ENCODE data around the gene POR.
A peak's percentile ranks its signal among the peaks of the same experiment; 100 is the strongest.

Gene POR

DNA sequence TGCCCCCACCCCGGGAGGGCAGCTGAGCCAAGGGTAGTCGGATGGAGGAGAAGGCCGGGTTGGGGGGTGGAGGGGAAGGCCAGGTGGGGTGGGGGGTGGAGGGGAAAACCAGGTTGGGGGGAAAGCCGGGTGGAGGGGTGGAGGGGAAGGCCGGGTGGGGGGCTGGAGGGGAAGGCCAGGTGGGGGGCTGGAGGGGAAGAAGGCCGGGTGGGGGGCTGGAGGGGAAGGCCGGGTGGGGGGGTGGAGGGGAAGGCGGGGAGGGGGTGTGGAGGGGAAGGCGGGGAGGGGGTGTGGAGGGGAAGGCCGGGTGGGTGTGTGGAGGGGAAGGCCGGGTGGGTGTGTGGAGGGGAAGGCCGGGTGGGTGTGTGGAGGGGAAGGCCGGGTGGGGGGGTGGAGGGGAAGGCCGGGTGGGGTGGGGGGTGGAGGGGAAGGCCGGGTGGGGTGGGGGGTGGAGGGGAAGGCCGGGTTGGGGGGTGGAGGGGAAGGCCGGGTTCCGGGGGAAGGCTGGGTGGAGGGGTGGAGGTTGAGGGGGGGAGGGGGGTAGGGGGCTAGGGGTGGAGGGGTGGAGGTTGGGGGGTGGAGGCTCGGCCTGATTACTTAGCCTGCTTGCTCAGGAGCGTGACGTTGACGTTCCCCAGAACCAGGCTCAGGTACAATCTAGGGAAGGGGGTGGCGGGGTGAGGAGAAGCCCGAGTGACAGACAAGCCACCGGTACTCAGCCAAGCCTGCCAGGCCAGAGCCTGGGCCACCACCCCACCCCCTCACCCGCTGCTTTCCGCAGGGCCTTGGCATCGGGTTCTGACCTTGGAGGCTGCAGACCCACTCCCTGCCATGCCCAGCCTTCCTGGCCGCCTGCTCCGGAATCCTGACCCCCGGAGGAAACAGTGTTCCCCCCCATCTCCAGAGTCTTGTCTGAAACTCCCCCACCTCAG is 73.9 kb downstream of the POR start:
- H3K4me1 ChIP-seq (ENCODE audit: insufficient read depth, low read length): peaks cover 14% of the 10 kb centered on the region; the same call in 1 of the 2 replicates
- no peaks in the 10 kb centered on the region; the same call in 1 of the 2 replicates for H3K36me3 ChIP-seq (ENCODE audit: insufficient read depth, low read length)
- no peaks in the 10 kb centered on the region for H3K9me3 ChIP-seq (ENCODE audit: control insufficient read depth, insufficient read depth, low read length)
- no peak overlapping the region for H3K9ac ChIP-seq (ENCODE audit: low read depth, low read length)

GRCh38 chr7:75989500-75990388 is 74.8 kb downstream of the POR start:
- Histone ChIP-seq H3K9ac (ENCODE audit: low read depth, low read length) (no peak overlapping the region), H3K9me3 (ENCODE audit: control insufficient read depth, insufficient read depth, low read length) (no peaks in the 10 kb centered on the region), H3K36me3 (ENCODE audit: insufficient read depth, low read length) (no peaks in the 10 kb centered on the region; the same call in 1 of the 2 replicates), H3K4me1 (ENCODE audit: insufficient read depth, low read length) (peaks cover 14% of the 10 kb centered on the region; the same call in 1 of the 2 replicates)

GRCh38 chr7:75991531-75992082 is 76.7 kb downstream of the POR start:
- peaks cover 14% of the 10 kb centered on the region; the same call in 1 of the 2 replicates for H3K4me1 ChIP-seq (ENCODE audit: insufficient read depth, low read length)

DNA sequence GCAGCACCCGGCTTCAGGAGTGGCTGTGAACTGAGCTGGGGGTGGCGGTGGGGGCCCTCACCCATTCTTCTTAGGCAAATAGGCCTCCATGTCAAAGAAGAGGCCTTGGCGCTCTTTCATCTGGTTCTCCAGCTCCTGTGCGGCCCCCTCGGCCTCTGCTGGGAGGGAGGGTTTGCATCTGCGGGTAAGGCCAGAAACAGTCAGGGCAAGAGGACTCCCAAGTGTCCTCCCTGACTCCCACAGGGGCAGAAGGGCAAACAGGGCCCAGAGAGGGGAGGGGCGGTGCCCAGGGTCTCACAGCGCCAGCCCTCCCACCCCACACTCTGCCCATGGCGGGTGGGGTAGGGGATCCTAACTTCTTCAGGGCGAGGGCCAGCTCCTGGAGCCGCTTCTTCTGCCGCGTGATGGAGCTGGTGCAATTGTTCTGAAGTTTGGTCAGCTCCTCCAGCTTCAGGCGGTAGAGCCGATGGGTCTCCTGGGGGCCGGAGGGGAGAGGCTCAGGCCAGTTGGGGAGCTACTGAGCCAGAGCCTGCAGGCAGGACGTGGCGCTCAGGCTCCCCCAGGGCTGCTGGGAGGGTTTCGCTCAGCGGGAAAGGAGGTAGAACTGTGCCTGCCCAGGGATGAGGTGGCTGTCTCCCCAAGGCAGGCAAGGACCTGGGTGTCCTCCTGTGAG is 77.3 kb downstream of the POR start:
- H3K36me3 ChIP-seq (ENCODE audit: insufficient read depth, low read length): no peaks in the 10 kb centered on the region; the same call in 1 of the 2 replicates
- no peak overlapping the region for H3K9ac ChIP-seq (ENCODE audit: low read depth, low read length)

More at GRCh38 chr7:75991531-75992082, 76.7 kb downstream of the POR start:
- no peaks in the 10 kb centered on the region for H3K9me3 ChIP-seq (ENCODE audit: control insufficient read depth, insufficient read depth, low read length)
- no peak overlapping the region for H3K9ac ChIP-seq (ENCODE audit: low read depth, low read length)
- H3K36me3 ChIP-seq (ENCODE audit: insufficient read depth, low read length): no peaks in the 10 kb centered on the region; the same call in 1 of the 2 replicates

DNA sequence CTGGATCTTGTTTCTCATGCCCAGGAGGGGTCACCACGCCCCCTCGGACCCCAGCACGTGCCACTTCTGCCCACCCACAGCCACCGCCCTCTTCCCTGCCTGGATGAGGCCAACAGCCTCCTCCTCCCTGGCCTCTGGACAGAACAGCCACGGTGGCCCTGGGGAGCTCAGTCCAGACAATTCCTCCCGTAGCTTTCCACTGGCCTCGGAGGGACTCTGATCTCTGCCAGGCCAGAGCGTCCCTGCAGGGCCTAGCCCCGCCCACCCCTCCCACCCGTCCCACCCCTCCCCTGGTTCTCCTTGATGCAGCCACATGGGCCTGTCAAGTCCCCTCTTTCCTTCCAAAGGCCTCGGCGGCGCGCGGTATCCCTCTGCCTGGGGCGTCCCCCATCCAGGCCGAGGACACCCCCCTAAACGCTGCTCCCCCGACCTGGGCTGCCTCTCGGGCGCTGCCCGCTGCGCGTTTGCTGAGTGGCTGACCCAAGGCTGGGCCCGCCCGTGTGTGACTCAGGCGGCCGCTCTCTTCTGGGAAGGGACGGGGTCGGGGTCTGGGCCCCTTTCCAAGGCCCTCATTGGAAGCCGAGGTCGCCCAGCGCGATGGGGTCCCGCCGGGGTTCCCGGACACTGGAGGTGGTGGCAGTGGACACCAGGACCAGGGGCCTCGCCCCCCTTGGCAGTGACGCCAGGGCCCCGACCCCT is 78.9 kb downstream of the POR start:
- peak overlapping the region; percentile 92 for H3K9ac ChIP-seq (ENCODE audit: low read depth, low read length)
- H3K4me1 ChIP-seq (ENCODE audit: insufficient read depth, low read length): peaks cover 14% of the 10 kb centered on the region; the same call in 1 of the 2 replicates
- no peaks in the 10 kb centered on the region for H3K9me3 ChIP-seq (ENCODE audit: control insufficient read depth, insufficient read depth, low read length)
- H3K36me3 ChIP-seq (ENCODE audit: insufficient read depth, low read length): no peaks in the 10 kb centered on the region

More for the DNA sequence above, 77.3 kb downstream of the POR start:
- H3K9me3 ChIP-seq (ENCODE audit: control insufficient read depth, insufficient read depth, low read length): no peaks in the 10 kb centered on the region
- peaks cover 14% of the 10 kb centered on the region; the same call in 1 of the 2 replicates for H3K4me1 ChIP-seq (ENCODE audit: insufficient read depth, low read length)

- Histone ChIP-seq H3K36me3 (ENCODE audit: insufficient read depth, low read length) (no peaks in the 10 kb centered on the region), H3K4me1 (ENCODE audit: insufficient read depth, low read length) (peaks cover 9% of the 10 kb centered on the region; the same call in 1 of the 2 replicates), H3K9ac (ENCODE audit: low read depth, low read length) (peak within 1 kb of the TSS; percentile 92), H3K9me3 (ENCODE audit: control insufficient read depth, insufficient read depth, low read length) (no peaks in the 10 kb centered on the region)
These were observed 79.6 kb downstream of the POR start, which contains the start of gene TMEM120A for GRCh38 chr7:75994388-75995051. Gene TMEM120A, minus strand, starts transcription at chr7:75994595. Its CDS starts 25 bp downstream, at chr7:75994570.

GRCh38 chr7:75995052-75995471 is 80.1 kb downstream of the POR start:
- no peaks in the 10 kb centered on the region for H3K36me3 ChIP-seq (ENCODE audit: insufficient read depth, low read length)
- peak overlapping the region; percentile 38; the same call in 1 of the 2 replicates for H3K9ac ChIP-seq (ENCODE audit: low read depth, low read length)
- H3K4me1 ChIP-seq (ENCODE audit: insufficient read depth, low read length): peaks cover 9% of the 10 kb centered on the region; the same call in 1 of the 2 replicates
- no peaks in the 10 kb centered on the region for H3K9me3 ChIP-seq (ENCODE audit: control insufficient read depth, insufficient read depth, low read length)

GRCh38 chr7:75995996-75996395 is 81.0 kb downstream of the POR start:
- Histone ChIP-seq H3K9me3 (ENCODE audit: control insufficient read depth, insufficient read depth, low read length) (no peaks in the 10 kb centered on the region), H3K9ac (ENCODE audit: low read depth, low read length) (no peak overlapping the region), H3K4me1 (ENCODE audit: insufficient read depth, low read length) (peaks cover 6% of the 10 kb centered on the region; the same call in 1 of the 2 replicates), H3K36me3 (ENCODE audit: insufficient read depth, low read length) (no peaks in the 10 kb centered on the region)

- Histone ChIP-seq H3K9ac (ENCODE audit: low read depth, low read length) (no peak overlapping the region), H3K36me3 (ENCODE audit: insufficient read depth, low read length) (no peaks in the 10 kb centered on the region), H3K9me3 (ENCODE audit: control insufficient read depth, insufficient read depth, low read length) (no peaks in the 10 kb centered on the region), H3K4me1 (ENCODE audit: insufficient read depth, low read length) (peaks cover 3% of the 10 kb centered on the region; the same call in 1 of the 2 replicates)
These were observed 81.5 kb downstream of the POR start for GRCh38 chr7:75996476-75996875.

DNA sequence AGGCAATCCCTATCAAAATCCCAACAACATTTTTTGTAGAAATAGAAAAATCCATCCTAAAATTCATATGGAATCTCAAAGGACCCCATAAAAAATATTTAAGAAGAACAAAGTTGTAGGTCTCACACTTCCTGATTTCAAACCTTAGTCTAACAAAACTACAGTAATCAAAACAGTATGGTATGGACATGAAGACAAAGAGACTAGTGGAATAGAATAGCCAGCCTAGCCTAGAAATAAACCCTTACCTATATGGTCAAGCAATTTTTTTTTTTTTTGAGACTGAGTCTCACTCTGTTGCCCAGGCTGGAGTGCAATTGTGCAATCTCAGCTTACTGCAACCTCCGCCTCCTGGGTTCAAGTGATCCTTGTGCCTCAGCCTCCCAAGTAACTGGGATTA is 83.1 kb downstream of the POR start:
- no peaks in the 10 kb centered on the region for H3K36me3 ChIP-seq (ENCODE audit: insufficient read depth, low read length)
- H3K9ac ChIP-seq (ENCODE audit: low read depth, low read length): no peak overlapping the region
- H3K4me1 ChIP-seq (ENCODE audit: insufficient read depth, low read length): peaks cover 3% of the 10 kb centered on the region; the same call in 1 of the 2 replicates
- H3K9me3 ChIP-seq (ENCODE audit: control insufficient read depth, insufficient read depth, low read length): no peaks in the 10 kb centered on the region

- Histone ChIP-seq H3K4me1 (ENCODE audit: insufficient read depth, low read length) (no peaks in the 10 kb centered on the region), H3K9ac (ENCODE audit: low read depth, low read length) (no peak overlapping the region), H3K36me3 (ENCODE audit: insufficient read depth, low read length) (no peaks in the 10 kb centered on the region), H3K9me3 (ENCODE audit: control insufficient read depth, insufficient read depth, low read length) (no peaks in the 10 kb centered on the region)
These were observed 85.6 kb downstream of the POR start for GRCh38 chr7:76000566-76000965.

- Histone ChIP-seq H3K9me3 (ENCODE audit: control insufficient read depth, insufficient read depth, low read length) (no peaks in the 10 kb centered on the region), H3K9ac (ENCODE audit: low read depth, low read length) (no peak overlapping the region), H3K36me3 (ENCODE audit: insufficient read depth, low read length) (no peaks in the 10 kb centered on the region), H3K4me1 (ENCODE audit: insufficient read depth, low read length) (no peaks in the 10 kb centered on the region)
These were observed 87.2 kb downstream of the POR start for GRCh38 chr7:76002139-76002538.

Data from ES-I3 (cell line).